SK-N-SH (cell line): ENCODE data around the gene NUDT12. TPM values are rescaled to one million over a fixed set of nuclear protein-coding genes. Genes with fewer than 3 reads are reported as not detected.

Experiments used
- CTCF ChIA-PET: fragments of 300-600, 350-600 bp; formaldehyde crosslinking; extraction: SDS; loops from one replicate; lab custom pipeline; 2021; lab: Yijun Ruan, JAX
- POLR2A ChIA-PET: fragments of 350-600 bp; sonication (Branson Sonifier 250); formaldehyde crosslinking; extraction: SDS; loops from one replicate; lab custom pipeline; 2020; ENCODE audit warnings: antibody characterized with exemption, inconsistent platforms; lab: Yijun Ruan, JAX
- DNase-seq: peaks from one replicate; pipeline ENCODE4 v3.0.0; 2012
- H2AFZ ChIP-seq: fragments of 200-600 bp; sonication (generic); 2 replicates; pipeline ENCODE4 v1.8.1; 2016; ENCODE audit warnings: antibody characterized with exemption, mild to moderate bottlenecking, low read depth
- H3F3A ChIP-seq: fragments of 200-600 bp; sonication (generic); replicated peaks from 2 replicates; pipeline ENCODE3; 2016; ENCODE audit warnings: antibody characterized with exemption, mild to moderate bottlenecking; ENCODE audit not compliant: insufficient read depth
- H3K27ac ChIP-seq, 2 experiments: fragments of 200-500 bp in 1 of 2; fragments of 200-600 bp in 1 of 2; sonication (Bioruptor generic) in 1 of 2; sonication (generic), shearing (Covaris generic) in 1 of 2; 2 replicates each; pipeline versions ENCODE4 v1.5.1 to v1.6.1; 2014 to 2016; ENCODE audit warnings: low read depth in 2 of 2, inconsistent platforms in 1 of 2, low read length in 1 of 2, mild to moderate bottlenecking in 1 of 2, mixed read lengths in 1 of 2
- H3K27me3 ChIP-seq: fragments of 200-600 bp; sonication (generic), shearing (Covaris generic); 2 replicates; pipeline ENCODE4 v1.6.1; 2016; ENCODE audit warnings: mixed run types; ENCODE audit not compliant: insufficient read depth
- H3K36me3 ChIP-seq, 2 experiments: fragments of 200-500 bp in 1 of 2; fragments of 200-600 bp in 1 of 2; sonication (Bioruptor generic) in 1 of 2; sonication (generic) in 1 of 2; replicated peaks in 1 of 2; 2 replicates each; pipeline versions ENCODE3 to v1.5.1; 2014 to 2016; ENCODE audit warnings: low read length in 1 of 2, mild to moderate bottlenecking in 1 of 2; ENCODE audit not compliant: insufficient read depth in 2 of 2, control insufficient read depth in 1 of 2
- H3K4me1 ChIP-seq, 2 experiments: fragments of 200-500 bp in 1 of 2; fragments of 200-600 bp in 1 of 2; sonication (Bioruptor generic) in 1 of 2; sonication (generic), shearing (Covaris generic) in 1 of 2; 2 replicates each; pipeline versions ENCODE4 v1.5.1 to v1.6.1; 2014 to 2016; ENCODE audit warnings: low read depth in 1 of 2, low read length in 1 of 2, mixed run types in 1 of 2; ENCODE audit not compliant: insufficient read depth in 2 of 2, control insufficient read depth in 1 of 2
- H3K4me2 ChIP-seq: fragments of 200-600 bp; sonication (generic), shearing (Covaris generic); 2 replicates; pipeline ENCODE4 v1.6.1; 2017; ENCODE audit warnings: mixed run types
- H3K4me3 ChIP-seq, 2 experiments: fragments of 200-500 bp in 1 of 2; fragments of 200-600 bp in 1 of 2; sonication (Bioruptor generic) in 1 of 2; sonication (generic), shearing (Covaris generic) in 1 of 2; 2 replicates each; pipeline versions ENCODE4 v1.5.1 to v1.8.1; 2014 to 2016; ENCODE audit warnings: low read depth in 2 of 2, inconsistent platforms in 1 of 2, low read length in 1 of 2, mild to moderate bottlenecking in 1 of 2, mixed read lengths in 1 of 2, moderate library complexity in 1 of 2
- H3K79me2 ChIP-seq: fragments of 200-600 bp; sonication (generic); 2 replicates; pipeline ENCODE4 v1.8.1; 2017; ENCODE audit warnings: mild to moderate bottlenecking; ENCODE audit not compliant: insufficient read depth
- H3K9ac ChIP-seq: fragments of 200-600 bp; sonication (generic); 2 replicates; pipeline ENCODE4 v1.6.1; 2017; ENCODE audit warnings: mixed run types
- H3K9me2 ChIP-seq: fragments of 200-600 bp; sonication (generic); 2 replicates; pipeline ENCODE4 v1.6.1; 2017; ENCODE audit warnings: mixed run types
- H3K9me3 ChIP-seq: fragments of 200-600 bp; sonication (generic); 2 replicates; pipeline ENCODE4 v1.6.1; 2017; ENCODE audit warnings: mixed run types, mild to moderate bottlenecking, moderate library complexity
- H4K20me1 ChIP-seq: fragments of 200-600 bp; sonication (generic); 2 replicates; pipeline ENCODE4 v1.6.1; 2017; ENCODE audit warnings: mild to moderate bottlenecking, mixed run types; ENCODE audit not compliant: insufficient read depth
- CHD2 ChIP-seq: fragments of 150-350 bp; IDR thresholded peaks from 2 replicates; pipeline ENCODE4 v1.6.1; 2018; ENCODE audit warnings: low read length; ENCODE audit not compliant: partially characterized antibody
- ELF1 ChIP-seq: IDR thresholded peaks from 2 replicates; pipeline ENCODE4 v1.4.0; 2012
- EP300 ChIP-seq, 2 experiments: IDR thresholded peaks; 2 replicates each; pipeline versions ENCODE4 v1.4.0 to v1.6.1; 2012; ENCODE audit warnings: borderline replicate concordance in 1 of 2, low read depth in 1 of 2, low read length in 1 of 2
- EZH2phosphoT487 ChIP-seq: fragments of 200-600 bp; sonication (generic); IDR thresholded peaks from 2 replicates; pipeline ENCODE4 v1.6.1; 2017; ENCODE audit warnings: low read depth, mixed run types, mild to moderate bottlenecking, antibody characterized with exemption, moderate library complexity, borderline replicate concordance
- FOSL2 ChIP-seq: IDR thresholded peaks from 2 replicates; pipeline ENCODE4 v1.4.0; 2012; ENCODE audit warnings: low read depth, mild to moderate bottlenecking, moderate library complexity, borderline replicate concordance
- FOXJ3 ChIP-seq: sonication (generic); formaldehyde crosslinking; IDR thresholded peaks from 2 replicates; pipeline ENCODE4 v1.5.1; 2020; ENCODE audit warnings: mild to moderate bottlenecking, missing genetic modification reagents
- FOXM1 ChIP-seq: IDR thresholded peaks from 2 replicates; pipeline ENCODE4 v1.4.0; 2012; ENCODE audit warnings: low read depth, mild to moderate bottlenecking
- GABPA ChIP-seq: IDR thresholded peaks from 2 replicates; pipeline ENCODE4 v1.4.0; 2012; ENCODE audit warnings: low read depth, mild to moderate bottlenecking
- GATA2 ChIP-seq: sonication (generic); formaldehyde crosslinking; IDR thresholded peaks from 2 replicates; pipeline ENCODE4 v1.5.0; 2020; ENCODE audit warnings: mild to moderate bottlenecking, missing genetic modification reagents
- JUND ChIP-seq: IDR thresholded peaks from 2 replicates; pipeline ENCODE4 v1.4.0; 2012
- NFIC ChIP-seq: IDR thresholded peaks from 2 replicates; pipeline ENCODE4 v1.4.0; 2012; ENCODE audit warnings: borderline replicate concordance
- NRF1 ChIP-seq: IDR thresholded peaks from 2 replicates; pipeline ENCODE4 v1.6.1; 2012; ENCODE audit warnings: low read depth, mild to moderate bottlenecking, low read length
- RAD21 ChIP-seq: IDR thresholded peaks from 2 replicates; pipeline ENCODE4 v1.6.1; 2012; ENCODE audit warnings: mild to moderate bottlenecking, low read length
- RCOR1 ChIP-seq: fragments of 150-350 bp; IDR thresholded peaks from 2 replicates; pipeline ENCODE4 v1.6.1; 2017; ENCODE audit warnings: antibody characterized with exemption, low read length
- RFX5 ChIP-seq: IDR thresholded peaks from 2 replicates; pipeline ENCODE4 v1.6.1; 2012; ENCODE audit warnings: mild to moderate bottlenecking, improper control_type of control experiment, low read length
- RXRA ChIP-seq: IDR thresholded peaks from 2 replicates; pipeline ENCODE4 v1.4.0; 2012; ENCODE audit warnings: low read depth, mild to moderate bottlenecking, borderline replicate concordance
- SIN3A ChIP-seq: IDR thresholded peaks from 2 replicates; pipeline ENCODE4 v1.6.1; 2012; ENCODE audit warnings: low read depth, mild to moderate bottlenecking, low read length, moderate library complexity, borderline replicate concordance
- TAF1 ChIP-seq: IDR thresholded peaks from 2 replicates; pipeline ENCODE4 v1.6.1; 2012; ENCODE audit warnings: low read depth, mild to moderate bottlenecking, low read length, moderate library complexity, borderline replicate concordance
- TCF12 ChIP-seq: IDR thresholded peaks from 2 replicates; pipeline ENCODE4 v1.4.0; 2012
- YY1 ChIP-seq: IDR thresholded peaks from 2 replicates; pipeline ENCODE4 v1.4.0; 2012; ENCODE audit warnings: low read depth, mild to moderate bottlenecking
- WGBS: methylation state at CpG from one replicate; pipeline ENCODE4 v1.1.6; 2017; ENCODE audit warnings: low lambda C conversion rate; 5-methylcytosine and 5-hydroxymethylcytosine counted together
- polyA plus RNA-seq, 3 experiments: library from polyadenylated mRNA; depleted of rRNA; stranded (reverse); fragments of >200 nt; gene quantifications; 2 replicates each; pipeline ENCODE4 v1.2.3, GENCODE V29; 2012
- TF ChIP-seq, protein P1 (sequence below): fragments of 150-350 bp; IDR thresholded peaks from 2 replicates; pipeline ENCODE4 v1.6.1; 2017; ENCODE audit warnings: antibody characterized with exemption, low read length, low read depth, borderline replicate concordance
- TF ChIP-seq, protein P2 (sequence below): IDR thresholded peaks from 2 replicates; pipeline ENCODE4; 2012
- TF ChIP-seq, protein P3 (sequence below): IDR thresholded peaks from 2 replicates; pipeline ENCODE4 v1.4.0; 2012; ENCODE audit warnings: low read depth, borderline replicate concordance

NUDT12 gene
- polyA plus RNA-seq, 1 of the 3 experiments (the other 2 are of a cell fraction) = 4.9 TPM

DNA sequence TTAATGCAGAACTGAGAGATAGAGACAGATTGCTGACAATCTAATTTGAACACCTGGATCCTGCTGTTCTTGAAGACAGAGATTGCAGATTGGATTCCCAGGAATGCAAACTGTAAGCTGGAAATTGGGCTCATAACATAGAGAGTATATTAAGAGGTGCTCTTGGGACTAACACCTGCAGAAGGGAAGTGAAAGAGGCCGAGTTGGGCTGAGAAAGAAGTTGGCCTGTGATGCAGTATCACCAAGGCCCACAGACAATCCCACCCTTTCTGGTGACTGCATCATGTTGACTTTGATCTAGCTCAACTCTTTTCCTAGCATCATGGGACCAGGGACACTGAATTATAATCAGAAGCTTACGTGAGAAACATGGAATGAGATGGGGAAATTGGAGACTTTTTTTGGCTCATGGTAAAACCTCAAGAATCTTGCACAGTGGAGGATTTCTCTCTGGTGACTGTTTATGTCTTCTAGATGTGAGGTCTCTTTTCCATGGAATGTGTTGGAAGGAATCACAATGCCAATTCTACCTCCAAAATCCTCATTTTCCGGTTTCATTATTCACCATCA lies 36.5 kb upstream of the NUDT12 start:
- POLR2A ChIA-PET = no interaction called here
- TF ChIP-seq TCF12 (no peak), RCOR1 (no peak), YY1 (no peak), TAF1 (no peak), EP300 (IDR thresholded peaks at IDR 0.05; ENCODE audit: borderline replicate concordance in 1 of 2, low read depth in 1 of 2, low read length in 1 of 2) (no peak), GABPA (no peak), EZH2phosphoT487 (no peak), RAD21 (no peak), SIN3A (no peak), FOSL2 (no peak), CHD2 (no peak)
- TF ChIP-seq, protein P1, sequence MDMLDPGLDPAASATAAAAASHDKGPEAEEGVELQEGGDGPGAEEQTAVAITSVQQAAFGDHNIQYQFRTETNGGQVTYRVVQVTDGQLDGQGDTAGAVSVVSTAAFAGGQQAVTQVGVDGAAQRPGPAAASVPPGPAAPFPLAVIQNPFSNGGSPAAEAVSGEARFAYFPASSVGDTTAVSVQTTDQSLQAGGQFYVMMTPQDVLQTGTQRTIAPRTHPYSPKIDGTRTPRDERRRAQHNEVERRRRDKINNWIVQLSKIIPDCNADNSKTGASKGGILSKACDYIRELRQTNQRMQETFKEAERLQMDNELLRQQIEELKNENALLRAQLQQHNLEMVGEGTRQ = no peak
- TF ChIP-seq, all 33 proteins: peak for 0
- Histone ChIP-seq H3K36me3 (no peaks in the 10 kb centered on the region), H3K27ac (no peak overlapping the region), H3F3A (no peaks in the 10 kb centered on the region), H3K9me2 (no peaks in the 10 kb centered on the region), H3K4me2 (no peak overlapping the region), H3K9ac (no peak overlapping the region), H3K79me2 (no peaks in the 10 kb centered on the region), H3K27me3 (no peaks in the 10 kb centered on the region), H3K4me3 (no peak overlapping the region), H4K20me1 (no peaks in the 10 kb centered on the region), H3K9me3 (no peaks in the 10 kb centered on the region), H3K4me1 (peaks cover 0 to 3% of the 10 kb centered on the region in 2 experiments; a peak in 2 of 4 replicates), H2AFZ (no peak overlapping the region)
- WGBS = 77% methylated on average over 3 of the region's 3 CpGs
- DNase-seq = no peak
- CTCF ChIA-PET = no interaction called here

DNA sequence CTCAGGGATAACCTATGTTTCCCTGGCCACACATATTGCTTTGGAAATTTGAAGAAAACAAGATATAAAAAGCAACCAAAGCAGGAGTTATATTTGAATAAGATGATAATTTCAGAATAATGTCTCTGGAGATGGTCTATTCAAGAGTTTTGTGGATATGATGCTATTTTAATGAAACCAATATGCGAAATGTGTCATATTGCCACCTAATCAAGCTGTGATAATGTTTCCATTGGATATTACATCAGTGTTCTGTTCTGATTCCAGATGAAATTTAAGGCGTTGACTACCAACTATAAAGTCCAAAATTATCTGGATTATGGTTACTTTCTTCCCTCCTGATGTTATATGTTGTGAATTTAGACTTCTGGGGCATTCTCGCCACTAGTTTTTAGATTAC lies 27.6 kb upstream of the NUDT12 start:
- no peak for DNase-seq
- Histone ChIP-seq H3K79me2 (no peaks in the 10 kb centered on the region), H3F3A (no peaks in the 10 kb centered on the region), H2AFZ (no peak overlapping the region), H4K20me1 (no peaks in the 10 kb centered on the region), H3K9me3 (no peaks in the 10 kb centered on the region), H3K36me3 (no peaks in the 10 kb centered on the region), H3K9ac (no peak overlapping the region), H3K4me3 (no peak overlapping the region), H3K4me1 (no peaks in the 10 kb centered on the region; a peak in 1 of 4 replicates), H3K4me2 (no peak overlapping the region), H3K27me3 (no peaks in the 10 kb centered on the region), H3K27ac (no peak overlapping the region), H3K9me2 (no peaks in the 10 kb centered on the region)
- WGBS = 68% methylated on average over 3 of the region's 3 CpGs
- CTCF ChIA-PET = no interaction called here
- no peak for TF ChIP-seq RXRA
- no peak for TF ChIP-seq NFIC
- TF ChIP-seq RFX5 = no peak
- TF ChIP-seq RAD21 = no peak
- no peak for TF ChIP-seq JUND
- no peak for TF ChIP-seq NRF1
- no peak for TF ChIP-seq GABPA
- TF ChIP-seq TCF12 = no peak
- no peak for TF ChIP-seq FOXM1
- TF ChIP-seq GATA2 (CRISPR knock-in tag) = no peak
- no peak for TF ChIP-seq FOXJ3 (CRISPR knock-in tag)
- TF ChIP-seq ELF1 = no peak
- TF ChIP-seq, protein P2, sequence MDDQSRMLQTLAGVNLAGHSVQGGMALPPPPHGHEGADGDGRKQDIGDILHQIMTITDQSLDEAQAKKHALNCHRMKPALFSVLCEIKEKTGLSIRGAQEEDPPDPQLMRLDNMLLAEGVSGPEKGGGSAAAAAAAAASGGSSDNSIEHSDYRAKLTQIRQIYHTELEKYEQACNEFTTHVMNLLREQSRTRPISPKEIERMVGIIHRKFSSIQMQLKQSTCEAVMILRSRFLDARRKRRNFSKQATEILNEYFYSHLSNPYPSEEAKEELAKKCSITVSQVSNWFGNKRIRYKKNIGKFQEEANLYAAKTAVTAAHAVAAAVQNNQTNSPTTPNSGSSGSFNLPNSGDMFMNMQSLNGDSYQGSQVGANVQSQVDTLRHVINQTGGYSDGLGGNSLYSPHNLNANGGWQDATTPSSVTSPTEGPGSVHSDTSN = no peak
- TF ChIP-seq, protein P3, sequence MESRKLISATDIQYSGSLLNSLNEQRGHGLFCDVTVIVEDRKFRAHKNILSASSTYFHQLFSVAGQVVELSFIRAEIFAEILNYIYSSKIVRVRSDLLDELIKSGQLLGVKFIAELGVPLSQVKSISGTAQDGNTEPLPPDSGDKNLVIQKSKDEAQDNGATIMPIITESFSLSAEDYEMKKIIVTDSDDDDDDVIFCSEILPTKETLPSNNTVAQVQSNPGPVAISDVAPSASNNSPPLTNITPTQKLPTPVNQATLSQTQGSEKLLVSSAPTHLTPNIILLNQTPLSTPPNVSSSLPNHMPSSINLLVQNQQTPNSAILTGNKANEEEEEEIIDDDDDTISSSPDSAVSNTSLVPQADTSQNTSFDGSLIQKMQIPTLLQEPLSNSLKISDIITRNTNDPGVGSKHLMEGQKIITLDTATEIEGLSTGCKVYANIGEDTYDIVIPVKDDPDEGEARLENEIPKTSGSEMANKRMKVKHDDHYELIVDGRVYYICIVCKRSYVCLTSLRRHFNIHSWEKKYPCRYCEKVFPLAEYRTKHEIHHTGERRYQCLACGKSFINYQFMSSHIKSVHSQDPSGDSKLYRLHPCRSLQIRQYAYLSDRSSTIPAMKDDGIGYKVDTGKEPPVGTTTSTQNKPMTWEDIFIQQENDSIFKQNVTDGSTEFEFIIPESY = no peak
- no peak for TF ChIP-seq EP300 (IDR thresholded peaks at IDR 0.05; ENCODE audit: borderline replicate concordance in 1 of 2, low read depth in 1 of 2, low read length in 1 of 2)
- POLR2A ChIA-PET = no interaction called here
